Adipose tissue (tissue), 3 donors: ENCODE measurements around the gene SLC10A7. TPM values are rescaled to one million over a fixed set of nuclear protein-coding genes. Genes with fewer than 3 reads are reported as not detected.

ENCODE experiments used
- H3K27ac ChIP-seq: one replicate; pipeline ENCODE4 v1.5.1; 2013; ENCODE audit warnings: low read depth, low read length
- WGBS, 3 donors: extraction: QIAGEN DNeasy Blood & Tissue Kit; methylation state at CpG; one replicate each; pipeline ENCODE4 v1.1.7; 2013; 5-methylcytosine and 5-hydroxymethylcytosine counted together
- polyA plus RNA-seq, 3 donors: library from polyadenylated mRNA; stranded (reverse); fragments of 200-250 nt; gene quantifications; one replicate each; pipeline ENCODE4 v1.2.3, GENCODE V29; 2013
- donor health status: healthy with polysubstance abuse.
- donor health status: Bipolar disorder and iron deficiency.
- donor health status: healthy.

SLC10A7 gene
- polyA plus RNA-seq, 3 donors, result 4.3 to 4.5 (median 4.3) TPM

- WGBS, 3 donors, result 73 to 81% (median 78%) methylated on average over 5 of the region's 5 CpGs
Observed at GRCh38 chr4:146207410-146207809, 314.3 kb downstream of the SLC10A7 start.

More at GRCh38 chr4:146207410-146207809, 314.3 kb downstream of the SLC10A7 start:
- no peak overlapping the region for H3K27ac ChIP-seq

Other genes with a start within 250 kb of the SLC10A7 start
- not detected for gene POU4F2, start 117.0 kb upstream of the SLC10A7 start, polyA plus RNA-seq